HCT116 (cell line): ENCODE results near the gene WDR33.

Experiments used
- ATF3 ChIP-seq: IDR thresholded peaks from 2 replicates; pipeline ENCODE4 v1.6.1; 2012
- CTCF ChIP-seq, 3 experiments: fragments of 200-600 bp in 1 of 3; sonication (generic) in 1 of 3; IDR thresholded peaks in 2 of 3; conservative IDR thresholded peaks in 1 of 3; 2 replicates each; pipeline ENCODE4 v1.5.1; 2012 to 2017; ENCODE audit warnings: low read depth in 2 of 3, low read length in 2 of 3, antibody characterized with exemption in 1 of 3, borderline replicate concordance in 1 of 3, control low read depth in 1 of 3, mild to moderate bottlenecking in 1 of 3, mixed read lengths in 1 of 3, mixed run types in 1 of 3, moderate library complexity in 1 of 3; ENCODE audit not compliant: insufficient read depth in 1 of 3
- SRF ChIP-seq: IDR thresholded peaks from 2 replicates; pipeline ENCODE4 v1.6.1; 2012; ENCODE audit warnings: low read depth

GRCh38 chr2:127820080-127820668, 9.2 kb upstream of the WDR33 start:
- TF ChIP-seq CTCF (IDR thresholded peaks at IDR 0.05 in 2 of 3, conservative IDR thresholded peaks at IDR 0.05 in 1 of 3; ENCODE audit: borderline replicate concordance in 1 of 3, insufficient read depth in 1 of 3, low read depth in 2 of 3, low read length in 2 of 3) (no peak), ATF3 (no peak), SRF (no peak)
